ENCODE data around the gene ZBTB7A. TPM values are rescaled to one million over a fixed set of nuclear protein-coding genes. Genes with fewer than 3 reads are reported as not detected.

ZBTB7A gene
- total RNA-seq, 1 donor from 2014 or later = 51.9 TPM

- no peak overlapping the region for H3K27ac ChIP-seq
- H3K27me3 ChIP-seq (ENCODE audit: low read depth) = no peaks in the 10 kb centered on the region
- ATAC-seq = no peak
- H3K4me1 ChIP-seq = peaks cover 46% of the 10 kb centered on the region
- DNase-seq = no peak
- peaks cover 59% of the 10 kb centered on the region for H3K36me3 ChIP-seq
- no peaks in the 10 kb centered on the region for H3K9me3 ChIP-seq
- intact Hi-C loops (cut with DNase I) = no loop called here
- H3K4me3 ChIP-seq = peak overlapping the region; percentile 23
- no peak for TF ChIP-seq CTCF (IDR thresholded peaks at IDR 0.05)
Observed at GRCh38 chr19:4053423-4054324, 13.0 kb downstream of the ZBTB7A start.

- TF ChIP-seq CTCF (IDR thresholded peaks at IDR 0.05) = no peak
- H3K4me3 ChIP-seq = peak overlapping the region; percentile 23
- peaks cover 66% of the 10 kb centered on the region for H3K36me3 ChIP-seq
- no peaks in the 10 kb centered on the region for H3K9me3 ChIP-seq
- ATAC-seq (peak in 1 of 2 donors; percentile 14), DNase-seq (peak; percentile 59)
- no peaks in the 10 kb centered on the region for H3K27me3 ChIP-seq (ENCODE audit: low read depth)
- H3K4me1 ChIP-seq = peaks cover 39% of the 10 kb centered on the region
- H3K27ac ChIP-seq = peak overlapping the region; percentile 60
- intact Hi-C loops (cut with DNase I) = no loop called here
Observed at GRCh38 chr19:4052993-4053422, 13.7 kb downstream of the ZBTB7A start.

GRCh38 chr19:4052114-4052992 is 14.3 kb downstream of the ZBTB7A start:
- Histone ChIP-seq H3K4me1 (peaks cover 32% of the 10 kb centered on the region), H3K27me3 (ENCODE audit: low read depth) (no peaks in the 10 kb centered on the region), H3K4me3 (peak overlapping the region; percentile 23), H3K27ac (peak overlapping the region; percentile 60), H3K36me3 (peaks cover 71% of the 10 kb centered on the region), H3K9me3 (no peaks in the 10 kb centered on the region)
- DNase-seq (peak; percentile 68), ATAC-seq (peak; percentile 48 to 52)
- intact Hi-C loops (cut with DNase I) = no loop called here
- no peak for TF ChIP-seq CTCF (IDR thresholded peaks at IDR 0.05)

GRCh38 chr19:4051175-4052101 is 15.3 kb downstream of the ZBTB7A start:
- Histone ChIP-seq H3K27me3 (ENCODE audit: low read depth) (no peaks in the 10 kb centered on the region), H3K4me3 (no peak overlapping the region), H3K27ac (peak overlapping the region; percentile 60), H3K9me3 (no peaks in the 10 kb centered on the region), H3K36me3 (peaks cover 79% of the 10 kb centered on the region), H3K4me1 (peaks cover 28% of the 10 kb centered on the region)
- no peak for TF ChIP-seq CTCF (IDR thresholded peaks at IDR 0.05)
- DNase-seq (peak; percentile 80), ATAC-seq (peak; percentile 53 to 60)
- intact Hi-C loops (cut with DNase I) = no loop called here
